Keratinocyte (primary cell): ENCODE results near the gene YWHAB.

Source experiments
- EZH2 ChIP-seq: IDR thresholded peaks from one replicate; pipeline ENCODE4 v1.6.1; 2012; ENCODE audit warnings: inconsistent platforms, mild to moderate bottlenecking, low read length, moderate library complexity
- TF ChIP-seq, protein P1 (sequence below), 3 experiments: IDR thresholded peaks in 1 of 3; conservative IDR thresholded peaks in 1 of 3; optimal IDR thresholded peaks in 1 of 3; 2 replicates in 2 of 3; 3 replicates in 1 of 3; pipeline versions ENCODE3 to v1.5.1; 2011; ENCODE audit warnings: low read length in 3 of 3, mild to moderate bottlenecking in 3 of 3, moderate library complexity in 2 of 3, control low read depth in 1 of 3, inconsistent platforms in 1 of 3; ENCODE audit not compliant: insufficient read depth in 2 of 3; ENCODE audit errors: extremely low read depth in 1 of 3

DNA sequence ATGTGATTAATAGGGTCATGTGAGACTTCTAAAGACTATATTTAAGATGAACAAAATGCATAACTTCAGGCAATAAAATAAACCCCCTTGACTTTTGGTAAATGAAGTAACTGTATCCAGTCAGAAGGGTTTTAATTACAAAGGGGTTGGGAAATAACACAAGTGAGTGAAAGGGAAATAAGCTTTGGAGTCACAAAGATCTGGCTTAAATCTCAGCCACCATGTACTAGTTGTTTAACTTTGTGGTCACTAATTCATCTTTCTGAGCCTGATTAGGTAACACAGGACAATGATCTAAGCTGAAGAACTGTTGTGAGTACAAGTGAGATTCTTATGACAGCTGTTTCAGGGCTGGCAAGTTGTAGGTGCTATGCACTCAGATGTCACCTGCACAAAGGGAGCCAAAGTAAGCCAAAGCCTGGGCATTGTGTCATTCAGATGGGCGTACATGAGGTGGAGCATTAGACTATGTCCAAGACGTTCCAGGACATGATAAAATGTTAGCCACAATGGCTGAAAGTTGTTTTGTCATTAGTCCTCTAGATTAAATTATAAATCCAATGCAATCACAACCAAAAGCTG lies 60.9 kb downstream of the YWHAB start:
- TF ChIP-seq, protein P1, sequence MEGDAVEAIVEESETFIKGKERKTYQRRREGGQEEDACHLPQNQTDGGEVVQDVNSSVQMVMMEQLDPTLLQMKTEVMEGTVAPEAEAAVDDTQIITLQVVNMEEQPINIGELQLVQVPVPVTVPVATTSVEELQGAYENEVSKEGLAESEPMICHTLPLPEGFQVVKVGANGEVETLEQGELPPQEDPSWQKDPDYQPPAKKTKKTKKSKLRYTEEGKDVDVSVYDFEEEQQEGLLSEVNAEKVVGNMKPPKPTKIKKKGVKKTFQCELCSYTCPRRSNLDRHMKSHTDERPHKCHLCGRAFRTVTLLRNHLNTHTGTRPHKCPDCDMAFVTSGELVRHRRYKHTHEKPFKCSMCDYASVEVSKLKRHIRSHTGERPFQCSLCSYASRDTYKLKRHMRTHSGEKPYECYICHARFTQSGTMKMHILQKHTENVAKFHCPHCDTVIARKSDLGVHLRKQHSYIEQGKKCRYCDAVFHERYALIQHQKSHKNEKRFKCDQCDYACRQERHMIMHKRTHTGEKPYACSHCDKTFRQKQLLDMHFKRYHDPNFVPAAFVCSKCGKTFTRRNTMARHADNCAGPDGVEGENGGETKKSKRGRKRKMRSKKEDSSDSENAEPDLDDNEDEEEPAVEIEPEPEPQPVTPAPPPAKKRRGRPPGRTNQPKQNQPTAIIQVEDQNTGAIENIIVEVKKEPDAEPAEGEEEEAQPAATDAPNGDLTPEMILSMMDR (optimal IDR thresholded peaks at IDR 0.05 in 1 of 3, IDR thresholded peaks at IDR 0.05 in 1 of 3, conservative IDR thresholded peaks at IDR 0.05 in 1 of 3; ENCODE audit: extremely low read depth in 1 of 3, insufficient read depth in 2 of 3, low read length in 3 of 3), result no peak
- TF ChIP-seq EZH2, result no peak
